ENCODE measurements around the gene MYOM3.

MYOM3 gene

GRCh38 chr1:24138476-24139221 is 26.7 kb upstream of the MYOM3 start:
- no peak for DNase-seq (ENCODE audit: low read depth)

- DNase-seq (ENCODE audit: low read depth), result no peak
Observed at GRCh38 chr1:24136956-24137539, 25.1 kb upstream of the MYOM3 start.

GRCh38 chr1:24134376-24134775 is 22.4 kb upstream of the MYOM3 start:
- DNase-seq (ENCODE audit: low read depth), result no peak

- no peak for DNase-seq (ENCODE audit: low read depth)
Observed at GRCh38 chr1:24133819-24134218, 21.9 kb upstream of the MYOM3 start.

GRCh38 chr1:24130385-24130784 is 18.4 kb upstream of the MYOM3 start:
- no peak for DNase-seq (ENCODE audit: low read depth)

- DNase-seq (ENCODE audit: low read depth), result no peak
Observed at GRCh38 chr1:24127801-24128363, 15.9 kb upstream of the MYOM3 start.

- no peak for DNase-seq (ENCODE audit: low read depth)
Observed at GRCh38 chr1:24127134-24127800, 15.3 kb upstream of the MYOM3 start.

GRCh38 chr1:24126672-24127023 is 14.7 kb upstream of the MYOM3 start:
- no peak for DNase-seq (ENCODE audit: low read depth)

- no peak for DNase-seq (ENCODE audit: low read depth)
Observed at GRCh38 chr1:24126018-24126671, 14.2 kb upstream of the MYOM3 start.

- DNase-seq (ENCODE audit: low read depth), result no peak
Observed at GRCh38 chr1:24125456-24125855, 13.5 kb upstream of the MYOM3 start.

- DNase-seq (ENCODE audit: low read depth), result no peak
Observed at GRCh38 chr1:24124980-24125379, 13.0 kb upstream of the MYOM3 start.

GRCh38 chr1:24123611-24124010 is 11.7 kb upstream of the MYOM3 start:
- DNase-seq (ENCODE audit: low read depth), result no peak

- DNase-seq (ENCODE audit: low read depth), result no peak
Observed at GRCh38 chr1:24122776-24123175, 10.8 kb upstream of the MYOM3 start.

- no peak for DNase-seq (ENCODE audit: low read depth)
Observed at GRCh38 chr1:24121406-24121805, 9.5 kb upstream of the MYOM3 start.

GRCh38 chr1:24120965-24121364 is 9.0 kb upstream of the MYOM3 start:
- no peak for DNase-seq (ENCODE audit: low read depth)

GRCh38 chr1:24119859-24120756 is 8.2 kb upstream of the MYOM3 start:
- DNase-seq (ENCODE audit: low read depth), result no peak

GRCh38 chr1:24119489-24119858 is 7.5 kb upstream of the MYOM3 start:
- no peak for DNase-seq (ENCODE audit: low read depth)

- no peak for DNase-seq (ENCODE audit: low read depth)
Observed at GRCh38 chr1:24118410-24119242, 6.7 kb upstream of the MYOM3 start.

GRCh38 chr1:24117722-24118409 is 5.9 kb upstream of the MYOM3 start:
- DNase-seq (ENCODE audit: low read depth), result no peak

- DNase-seq (ENCODE audit: low read depth), result no peak
Observed at GRCh38 chr1:24117132-24117531, 5.2 kb upstream of the MYOM3 start.
